Endodermal cell (in vitro differentiated cells): ENCODE measurements around the gene NANOG. TPM values are rescaled to one million over a fixed set of nuclear protein-coding genes. Genes with fewer than 3 reads are reported as not detected.
"Not testable (repeated sequence)": the region's sequence is repeated elsewhere in the genome, so short reads cannot be mapped to it uniquely, and the experiment has no call there.

ENCODE experiments used
- DNase-seq: peaks from one replicate; pipeline ENCODE4 v3.0.0-alpha.2; 2017
- H3K27ac ChIP-seq: 2 replicates; pipeline ENCODE4 v1.5.1; 2013; ENCODE audit warnings: mild to moderate bottlenecking, low read depth, low read length, moderate library complexity
- H3K27me3 ChIP-seq: 2 replicates; pipeline ENCODE4 v1.6.1; 2013; ENCODE audit warnings: mild to moderate bottlenecking, low read length, moderate library complexity; ENCODE audit not compliant: insufficient read depth, control insufficient read depth, poor library complexity, severe bottlenecking
- H3K36me3 ChIP-seq: 2 replicates; pipeline ENCODE4 v1.7.0; 2013; ENCODE audit warnings: mild to moderate bottlenecking, low read length, moderate library complexity; ENCODE audit not compliant: control insufficient read depth, insufficient read depth
- H3K4me1 ChIP-seq: one replicate; pipeline ENCODE4 v1.7.0; 2013; ENCODE audit warnings: low read length; ENCODE audit not compliant: control insufficient read depth, insufficient read depth
- H3K4me3 ChIP-seq: 2 replicates; pipeline ENCODE4 v1.5.1; 2013; ENCODE audit warnings: mild to moderate bottlenecking, low read length, moderate library complexity
- H3K9ac ChIP-seq: 2 replicates; pipeline ENCODE4 v1.6.1; 2013; ENCODE audit warnings: mild to moderate bottlenecking, low read length, moderate library complexity; ENCODE audit not compliant: poor library complexity, severe bottlenecking; ENCODE audit errors: extremely low read depth
- H3K9me3 ChIP-seq: 2 replicates; pipeline ENCODE4 v1.6.1; 2013; ENCODE audit warnings: mild to moderate bottlenecking, low read length, moderate library complexity; ENCODE audit not compliant: control insufficient read depth
- H3K27ac Mint-ChIP-seq: 2 replicates; pipeline ENCODE4 v1.8.0; 2020; ENCODE audit warnings: mixed read lengths
- H3K27me3 Mint-ChIP-seq: 2 replicates; pipeline ENCODE4 v1.8.0; 2021; ENCODE audit warnings: mild to moderate bottlenecking, mixed read lengths; ENCODE audit not compliant: insufficient read depth
- H3K36me3 Mint-ChIP-seq: 2 replicates; pipeline ENCODE4 v1.8.0; 2020; ENCODE audit warnings: low read depth, mixed read lengths
- H3K4me1 Mint-ChIP-seq: 2 replicates; pipeline ENCODE4 v1.8.0; 2020; ENCODE audit warnings: mixed read lengths
- H3K4me3 Mint-ChIP-seq: 2 replicates; pipeline ENCODE4 v1.8.0; 2020; ENCODE audit warnings: mild to moderate bottlenecking, moderate library complexity, mixed read lengths
- H3K9me3 Mint-ChIP-seq: 2 replicates; pipeline ENCODE4 v1.8.0; 2020; ENCODE audit warnings: mild to moderate bottlenecking, mixed read lengths
- WGBS, 2 experiments: methylation state at CpG; one replicate each; pipeline versions ENCODE4 v1.1.5 to v1.1.7; 2013; ENCODE audit warnings: missing lambda C conversion rate in 2 of 2, mixed read lengths in 1 of 2; ENCODE audit not compliant: insufficient coverage in 1 of 2, insufficient read length in 1 of 2; 5-methylcytosine and 5-hydroxymethylcytosine counted together
- total RNA-seq, 2 donors: library from RNA; stranded (reverse); fragmentation: NEBNext Ultra II Directional in 1 of 2; extraction: Animal tissue kit (Norgen Biotek cat#: 25700) in 1 of 2; gene quantifications; 2 replicates in 1 of 2; 3 replicates in 1 of 2; pipeline ENCODE4 v1.2.1, GENCODE V29; 2021
- TF ChIP-seq, protein P1 (sequence below): fragments of 200-600 bp; sonication (generic); conservative IDR thresholded peaks from 2 replicates; pipeline ENCODE4 v1.5.0; 2021; ENCODE audit warnings: antibody characterized with exemption, mild to moderate bottlenecking

The NANOG gene
- total RNA-seq, 2 donors from 2014 or later = 6.1 to 79.5 TPM

- not testable (repeated sequence) for H3K27ac Mint-ChIP-seq
Measured at GRCh38 chr12:7833201-7833600, 44.0 kb downstream of the NANOG start.

GRCh38 chr12:7833831-7834230 lies 44.6 kb downstream of the NANOG start:
- H3K36me3 Mint-ChIP-seq = no peaks in the 10 kb centered on the region
- no peaks in the 10 kb centered on the region for H3K27me3 Mint-ChIP-seq
- TF ChIP-seq, protein P1, sequence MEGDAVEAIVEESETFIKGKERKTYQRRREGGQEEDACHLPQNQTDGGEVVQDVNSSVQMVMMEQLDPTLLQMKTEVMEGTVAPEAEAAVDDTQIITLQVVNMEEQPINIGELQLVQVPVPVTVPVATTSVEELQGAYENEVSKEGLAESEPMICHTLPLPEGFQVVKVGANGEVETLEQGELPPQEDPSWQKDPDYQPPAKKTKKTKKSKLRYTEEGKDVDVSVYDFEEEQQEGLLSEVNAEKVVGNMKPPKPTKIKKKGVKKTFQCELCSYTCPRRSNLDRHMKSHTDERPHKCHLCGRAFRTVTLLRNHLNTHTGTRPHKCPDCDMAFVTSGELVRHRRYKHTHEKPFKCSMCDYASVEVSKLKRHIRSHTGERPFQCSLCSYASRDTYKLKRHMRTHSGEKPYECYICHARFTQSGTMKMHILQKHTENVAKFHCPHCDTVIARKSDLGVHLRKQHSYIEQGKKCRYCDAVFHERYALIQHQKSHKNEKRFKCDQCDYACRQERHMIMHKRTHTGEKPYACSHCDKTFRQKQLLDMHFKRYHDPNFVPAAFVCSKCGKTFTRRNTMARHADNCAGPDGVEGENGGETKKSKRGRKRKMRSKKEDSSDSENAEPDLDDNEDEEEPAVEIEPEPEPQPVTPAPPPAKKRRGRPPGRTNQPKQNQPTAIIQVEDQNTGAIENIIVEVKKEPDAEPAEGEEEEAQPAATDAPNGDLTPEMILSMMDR = no peak
- Histone ChIP-seq H3K27ac (no peak overlapping the region), H3K27me3 (no peaks in the 10 kb centered on the region), H3K36me3 (no peaks in the 10 kb centered on the region), H3K4me3 (no peak overlapping the region), H3K4me1 (no peaks in the 10 kb centered on the region), H3K9me3 (no peaks in the 10 kb centered on the region), H3K9ac (no peak overlapping the region)
- no peak overlapping the region for H3K27ac Mint-ChIP-seq
- WGBS, 2 experiments = 93 to 96% methylated on average over 3 to 4 of the region's 4 CpGs
- H3K4me1 Mint-ChIP-seq = peaks cover 33% of the 10 kb centered on the region
- H3K4me3 Mint-ChIP-seq = no peak overlapping the region
- H3K9me3 Mint-ChIP-seq = no peaks in the 10 kb centered on the region
- no peak for DNase-seq

More at GRCh38 chr12:7833201-7833600, 44.0 kb downstream of the NANOG start:
- H3K4me3 Mint-ChIP-seq, H3K36me3 Mint-ChIP-seq, H3K36me3 ChIP-seq, H3K9me3 Mint-ChIP-seq, H3K9me3 ChIP-seq, H3K27me3 ChIP-seq, H3K4me1 ChIP-seq, H3K27ac ChIP-seq, H3K27me3 Mint-ChIP-seq, DNase-seq, H3K4me3 ChIP-seq, H3K9ac ChIP-seq: not testable (repeated sequence)
- TF ChIP-seq, protein P1 = peak; percentile 29
- WGBS, 2 experiments = 80 to 87% methylated on average over 1 to 6 of the region's 6 CpGs
- peaks cover 33% of the 10 kb centered on the region for H3K4me1 Mint-ChIP-seq

DNA sequence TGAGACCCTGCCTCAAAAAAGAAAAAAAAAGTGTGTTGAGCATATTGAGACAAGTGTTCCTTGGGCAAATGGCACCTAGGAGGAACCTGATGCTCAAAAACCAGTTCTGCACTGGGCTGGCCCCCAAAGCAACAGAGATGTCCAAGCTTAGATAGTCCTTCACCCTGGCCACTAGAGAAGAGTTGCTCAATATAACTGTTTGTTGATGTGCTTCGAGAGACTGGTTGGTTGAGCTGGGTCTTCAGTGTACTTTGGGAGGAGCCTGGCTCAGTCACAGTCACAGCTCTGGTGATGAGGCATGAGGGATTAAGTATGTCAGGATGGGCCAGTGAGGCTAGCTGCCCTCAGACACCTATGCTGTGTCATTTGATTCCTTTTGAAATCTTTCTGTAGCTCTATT lies 45.5 kb downstream of the NANOG start:
- no peaks in the 10 kb centered on the region for H3K9me3 ChIP-seq
- H3K27ac Mint-ChIP-seq = no peak overlapping the region
- H3K27me3 ChIP-seq = no peaks in the 10 kb centered on the region
- H3K4me1 ChIP-seq = no peaks in the 10 kb centered on the region
- no peaks in the 10 kb centered on the region for H3K36me3 Mint-ChIP-seq
- TF ChIP-seq, protein P1 = no peak
- H3K27me3 Mint-ChIP-seq = no peaks in the 10 kb centered on the region
- peaks cover 35% of the 10 kb centered on the region for H3K4me1 Mint-ChIP-seq
- no peaks in the 10 kb centered on the region for H3K9me3 Mint-ChIP-seq
- no peak overlapping the region for H3K27ac ChIP-seq
- H3K4me3 Mint-ChIP-seq = no peak overlapping the region
- DNase-seq = peak; percentile 53
- no peak overlapping the region for H3K9ac ChIP-seq
- WGBS, 2 experiments = 67 to 77% methylated on average over 1 of the region's 1 CpG
- H3K4me3 ChIP-seq = no peak overlapping the region
- H3K36me3 ChIP-seq = no peaks in the 10 kb centered on the region
